Spinal cord (tissue), 10 donors: ENCODE results near the gene SOD1. TPM values are rescaled to one million over a fixed set of nuclear protein-coding genes. Genes with fewer than 3 reads are reported as not detected.
A peak's percentile ranks its signal among the peaks of the same experiment; 100 is the strongest.
"Not testable (repeated sequence)": the region's sequence is repeated elsewhere in the genome, so short reads cannot be mapped to it uniquely, and the experiment has no call there.

Experiments
- DNase-seq, 6 donors: peaks; one replicate each; pipeline versions ENCODE4 v3.0.0 to v3.0.0-alpha.2; 2013 to 2015; ENCODE audit warnings: low spot score in 6 of 6, low read depth in 4 of 6
- H3K27ac ChIP-seq: one replicate; pipeline ENCODE4 v1.5.1; 2013; ENCODE audit warnings: low read depth, low read length, control low read depth
- H3K27me3 ChIP-seq: one replicate; pipeline ENCODE4 v1.6.1; 2013; ENCODE audit warnings: low read length; ENCODE audit not compliant: control insufficient read depth, insufficient read depth
- H3K36me3 ChIP-seq: one replicate; pipeline ENCODE4 v1.6.1; 2013; ENCODE audit warnings: low read length; ENCODE audit not compliant: control insufficient read depth, insufficient read depth
- H3K4me1 ChIP-seq: one replicate; pipeline ENCODE4 v1.6.1; 2013; ENCODE audit warnings: low read length; ENCODE audit not compliant: control insufficient read depth, insufficient read depth
- H3K4me3 ChIP-seq: one replicate; pipeline ENCODE4 v1.5.1; 2013; ENCODE audit warnings: low read depth, low read length, control low read depth
- H3K9me3 ChIP-seq: one replicate; pipeline ENCODE4 v1.6.1; 2013; ENCODE audit warnings: low read length; ENCODE audit not compliant: control insufficient read depth, insufficient read depth
- WGBS: methylation state at CpG from one replicate; pipeline ENCODE4 v1.1.5; 2013; ENCODE audit warnings: missing lambda C conversion rate; ENCODE audit not compliant: insufficient coverage; 5-methylcytosine and 5-hydroxymethylcytosine counted together
- polyA plus RNA-seq, 2 donors: library from polyadenylated mRNA; unstranded; fragments of 120-200 nt; gene quantifications; one replicate each; pipeline ENCODE4 v1.2.1, GENCODE V29; 2013; ENCODE audit not compliant: insufficient read length in 2 of 2
- total RNA-seq, 2 donors: library from RNA; depleted of rRNA in 1 of 2; stranded (reverse); fragments of 120-200 nt in 1 of 2; fragments of >200 nt in 1 of 2; gene quantifications; one replicate each; pipeline versions ENCODE4 v1.2.3 to v1.2.4, GENCODE V29; 2013 to 2014
- donor health status: healthy.

Gene SOD1
- total and polyA plus RNA-seq, 4 donors = 157 to 363 (median 339) TPM

- Histone ChIP-seq H3K27ac (no peak overlapping the region), H3K9me3 (peaks cover 1% of the 10 kb centered on the region), H3K4me3 (no peak overlapping the region), H3K27me3 (no peaks in the 10 kb centered on the region), H3K36me3 (no peaks in the 10 kb centered on the region), H3K4me1 (no peaks in the 10 kb centered on the region)
- DNase-seq = no peak
- no CpG with 5 or more reads among the region's 3 CpGs for WGBS
These were observed 35.3 kb upstream of the SOD1 start for GRCh38 chr21:31624181-31624580.

DNA sequence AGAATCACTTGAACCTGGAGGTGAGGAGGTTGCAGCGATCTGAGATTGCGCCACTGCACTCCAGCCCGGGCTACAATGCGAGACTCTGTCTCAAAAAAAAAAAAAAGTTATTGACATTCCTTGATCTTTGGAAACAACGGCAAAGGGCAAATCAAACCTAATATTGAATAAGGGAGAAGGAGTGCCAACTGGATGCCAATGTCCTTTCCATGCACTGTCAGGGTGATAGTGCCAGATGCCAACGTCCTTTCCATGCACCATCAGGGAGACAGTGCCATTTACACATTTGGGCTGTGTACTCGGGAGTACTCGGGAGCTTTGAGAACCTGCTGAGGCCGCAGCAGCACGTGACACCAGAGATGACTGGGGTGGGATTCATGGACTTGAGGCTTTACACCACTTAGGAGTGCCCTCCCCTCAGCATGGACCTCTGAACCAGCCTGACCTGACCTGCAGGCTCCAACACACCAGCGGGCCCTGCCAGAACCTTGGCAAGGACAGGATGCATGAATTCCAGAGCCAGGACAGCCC is 34.5 kb upstream of the SOD1 start:
- H3K27me3 ChIP-seq = no peaks in the 10 kb centered on the region
- no peak for DNase-seq
- no peak overlapping the region for H3K27ac ChIP-seq
- 95% methylated on average over 9 of the region's 11 CpGs for WGBS
- H3K9me3 ChIP-seq = no peaks in the 10 kb centered on the region
- H3K4me3 ChIP-seq = no peak overlapping the region
- H3K36me3 ChIP-seq = no peaks in the 10 kb centered on the region
- no peaks in the 10 kb centered on the region for H3K4me1 ChIP-seq

GRCh38 chr21:31629972-31630711 is 29.4 kb upstream of the SOD1 start:
- DNase-seq = peak in 1 of 6 donors; percentile 52
- Histone ChIP-seq H3K9me3 (no peaks in the 10 kb centered on the region), H3K4me1 (no peaks in the 10 kb centered on the region), H3K27me3 (no peaks in the 10 kb centered on the region), H3K36me3 (no peaks in the 10 kb centered on the region), H3K4me3 (no peak overlapping the region), H3K27ac (no peak overlapping the region)
- 95% methylated on average over 7 of the region's 8 CpGs for WGBS

DNA sequence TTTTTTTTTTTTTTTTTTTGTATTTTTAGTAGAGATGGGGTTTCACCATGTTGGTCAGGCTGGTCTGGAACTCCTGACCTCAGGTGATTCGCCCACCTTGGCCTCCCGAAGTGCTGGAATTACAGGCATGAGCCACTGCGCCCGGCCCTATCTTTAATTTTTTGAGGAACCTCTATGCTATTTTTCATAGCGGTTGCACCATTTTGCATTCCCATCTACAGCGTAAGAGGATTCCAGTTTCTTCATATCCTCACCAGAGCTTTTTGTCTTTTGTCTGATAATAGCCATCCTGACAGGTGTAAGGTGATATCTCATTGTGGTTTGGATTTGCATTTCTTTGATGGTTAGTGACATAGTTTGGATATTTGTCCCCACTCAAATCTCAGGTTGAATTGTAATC is 27.6 kb upstream of the SOD1 start:
- H3K9me3 ChIP-seq, H3K4me3 ChIP-seq, H3K27me3 ChIP-seq, DNase-seq, H3K36me3 ChIP-seq, H3K4me1 ChIP-seq, H3K27ac ChIP-seq: not testable (repeated sequence)
- 98% methylated on average over 4 of the region's 6 CpGs for WGBS

DNA sequence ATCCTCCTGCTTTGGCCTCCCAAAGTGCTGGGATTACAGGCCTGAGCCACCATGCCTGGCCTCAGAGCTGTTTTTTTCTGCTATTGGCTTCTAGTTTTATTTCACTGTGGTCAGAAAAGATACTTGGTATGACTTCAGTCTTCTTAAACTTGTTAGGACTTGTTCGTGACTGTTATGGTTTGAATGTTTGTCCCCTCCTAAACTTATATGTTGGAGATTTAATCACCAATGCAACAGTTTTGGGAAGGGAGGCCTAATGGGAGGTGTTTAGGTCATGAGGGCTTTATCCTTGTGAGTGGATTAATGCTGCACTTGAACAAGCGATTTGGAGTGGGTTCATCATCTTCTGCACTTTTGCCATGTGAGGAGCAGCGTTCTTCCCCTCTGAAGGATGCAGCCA is 24.5 kb upstream of the SOD1 start:
- Histone ChIP-seq H3K36me3 (no peaks in the 10 kb centered on the region), H3K27me3 (no peaks in the 10 kb centered on the region), H3K4me1 (no peaks in the 10 kb centered on the region), H3K9me3 (no peaks in the 10 kb centered on the region), H3K27ac (no peak overlapping the region), H3K4me3 (no peak overlapping the region)
- WGBS = 94% methylated on average over 2 of the region's 3 CpGs
- no peak for DNase-seq

DNA sequence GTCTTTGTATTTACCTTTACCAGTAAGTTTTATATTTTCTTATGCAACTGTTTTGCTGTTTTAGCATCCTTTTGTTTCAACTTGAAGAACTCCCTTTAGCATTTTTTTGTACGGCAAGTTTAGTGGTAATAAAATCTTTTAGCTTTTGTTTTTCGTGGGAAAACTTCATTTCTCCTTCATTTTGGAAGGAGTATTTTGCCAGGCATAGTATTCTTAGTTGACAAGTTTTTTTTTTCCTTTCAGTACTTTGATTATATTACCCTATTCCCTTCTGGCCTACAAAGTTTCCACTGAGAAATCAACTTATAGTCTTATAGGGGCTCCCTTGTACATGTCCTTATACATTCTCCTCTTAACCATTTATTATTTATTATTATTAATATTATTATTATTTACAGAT is 22.6 kb upstream of the SOD1 start:
- Histone ChIP-seq H3K27ac (no peak overlapping the region), H3K27me3 (no peaks in the 10 kb centered on the region), H3K4me3 (no peak overlapping the region), H3K36me3 (no peaks in the 10 kb centered on the region), H3K4me1 (no peaks in the 10 kb centered on the region), H3K9me3 (no peaks in the 10 kb centered on the region)
- WGBS = no CpG with 5 or more reads among the region's 2 CpGs
- DNase-seq = no peak

GRCh38 chr21:31641416-31641922 is 18.0 kb upstream of the SOD1 start:
- no peaks in the 10 kb centered on the region for H3K4me1 ChIP-seq
- H3K27ac ChIP-seq = no peak overlapping the region
- no peak overlapping the region for H3K4me3 ChIP-seq
- no peaks in the 10 kb centered on the region for H3K36me3 ChIP-seq
- no peaks in the 10 kb centered on the region for H3K27me3 ChIP-seq
- H3K9me3 ChIP-seq = no peaks in the 10 kb centered on the region
- WGBS = 92% methylated on average over 8 of the region's 12 CpGs
- no peak for DNase-seq

DNA sequence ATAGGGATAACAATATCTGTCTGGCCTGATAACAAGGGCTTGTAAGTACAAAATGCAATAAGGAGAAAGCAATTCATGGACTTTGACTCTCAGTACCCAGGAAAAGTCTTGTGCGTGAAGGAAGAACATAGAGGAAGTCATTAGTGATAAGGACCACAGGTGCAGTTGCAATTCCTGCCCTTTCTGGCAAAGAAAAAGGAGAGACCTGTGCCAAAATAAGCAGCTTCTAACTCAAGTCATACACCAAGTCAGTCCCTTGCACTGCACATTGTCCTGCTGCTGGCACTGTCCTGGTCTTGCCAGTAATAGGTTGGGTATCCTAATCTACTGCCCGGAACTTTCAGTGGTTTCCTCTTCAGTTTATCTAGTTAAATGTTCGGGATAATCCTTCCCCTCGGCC is 14.8 kb upstream of the SOD1 start:
- H3K4me3 ChIP-seq = no peak overlapping the region
- WGBS = 95% methylated on average over 3 of the region's 4 CpGs
- no peaks in the 10 kb centered on the region for H3K9me3 ChIP-seq

GRCh38 chr21:31647650-31648049 is 11.8 kb upstream of the SOD1 start:
- H3K4me3 ChIP-seq = no peak overlapping the region
- DNase-seq = no peak
- H3K36me3 ChIP-seq = no peaks in the 10 kb centered on the region
- no peaks in the 10 kb centered on the region for H3K4me1 ChIP-seq
- no peaks in the 10 kb centered on the region for H3K27me3 ChIP-seq
- H3K27ac ChIP-seq = no peak overlapping the region
- H3K9me3 ChIP-seq = peaks cover 3% of the 10 kb centered on the region
- WGBS = 100% methylated on average over 1 of the region's 3 CpGs

More for the DNA sequence above, 14.8 kb upstream of the SOD1 start:
- Histone ChIP-seq H3K27me3 (no peaks in the 10 kb centered on the region), H3K4me1 (no peaks in the 10 kb centered on the region), H3K36me3 (no peaks in the 10 kb centered on the region), H3K27ac (no peak overlapping the region)
- DNase-seq = no peak

- H3K27me3 ChIP-seq = no peaks in the 10 kb centered on the region
- DNase-seq = no peak
- no peak overlapping the region for H3K27ac ChIP-seq
- WGBS = no CpG with 5 or more reads among the region's 3 CpGs
- H3K36me3 ChIP-seq = peaks cover 3% of the 10 kb centered on the region
- peaks cover 3% of the 10 kb centered on the region for H3K9me3 ChIP-seq
- no peak overlapping the region for H3K4me3 ChIP-seq
- no peaks in the 10 kb centered on the region for H3K4me1 ChIP-seq
These were observed 8.6 kb upstream of the SOD1 start for GRCh38 chr21:31650930-31651329.
